K562 (cell line): ENCODE data around the gene SELENOW. TPM values are rescaled to one million over a fixed set of nuclear protein-coding genes. Genes with fewer than 3 reads are reported as not detected.

Experiments
- BRD4 ChIP-seq: fragments of 200-600 bp; sonication (generic); IDR thresholded peaks from 2 replicates; pipeline ENCODE4 v1.6.1; 2017; ENCODE audit warnings: inconsistent platforms
- NFXL1 ChIP-seq: fragments of 450-650 bp; formaldehyde crosslinking; IDR thresholded peaks from 2 replicates; pipeline ENCODE4 v1.4.0; 2021; ENCODE audit warnings: mild to moderate bottlenecking
- SRF ChIP-seq, 2 experiments: fragments of 250-450, 450-650 bp in 1 of 2; sonication (Bioruptor Pico) in 1 of 2; sonication (generic) in 1 of 2; formaldehyde crosslinking; IDR thresholded peaks; 2 replicates each; pipeline versions ENCODE4 v1.5.0 to v1.5.1; 2020 to 2022; ENCODE audit warnings: mild to moderate bottlenecking in 1 of 2, missing genetic modification reagents in 1 of 2
- XRCC3 ChIP-seq: fragments of 450-650 bp; IDR thresholded peaks from 2 replicates; pipeline ENCODE4 v1.6.1; 2017; ENCODE audit warnings: mild to moderate bottlenecking, moderate library complexity
- ZNF311 ChIP-seq: fragments of 250-450 bp; sonication (Bioruptor Pico); IDR thresholded peaks from 2 replicates; pipeline ENCODE4 v1.4.0; 2020; ENCODE audit warnings: mild to moderate bottlenecking, moderate library complexity
- ZNF512 ChIP-seq: IDR thresholded peaks from 2 replicates; pipeline ENCODE4 v1.6.1; 2016; ENCODE audit warnings: missing genetic modification characterization, missing compliant biosample characterization
- ZNF592 ChIP-seq: fragments of 450-650 bp; IDR thresholded peaks from 2 replicates; pipeline ENCODE4 v1.6.1; 2017; ENCODE audit warnings: antibody characterized with exemption, mild to moderate bottlenecking
- polyA plus RNA-seq, 8 experiments: library from polyadenylated mRNA; depleted of rRNA in 4 of 8; stranded (reverse) in 5 of 8; unstranded in 3 of 8; fragments of >200 nt; fragmentation: Nextera tagmentation in 2 of 8; fragmentation: Illumina TruSeq in 1 of 8; extraction: Ambion mirVana in 2 of 8; extraction: Trizol in 1 of 8; gene quantifications; 2 replicates each; pipeline versions ENCODE4 v1.2.1 to v1.2.3, GENCODE V29; 2011 to 2014; ENCODE audit warnings: inconsistent platforms in 1 of 8, missing spikeins in 1 of 8
- total RNA-seq, 7 experiments: library from RNA; depleted of rRNA in 6 of 7; stranded (reverse); fragments of >200 nt in 6 of 7; fragmentation: Illumina TruSeq in 2 of 7; extraction: Trizol in 2 of 7; gene quantifications; 2 replicates each; pipeline versions ENCODE4 v1.2.1 to v1.2.3, GENCODE V29; 2011 to 2021; ENCODE audit warnings: low replicate concordance in 1 of 7

The SELENOW gene
- total and polyA plus RNA-seq, 9 of the 15 experiments (the other 6 are each of a cell fraction or from before 2014, with no cell fraction given): 91.9 to 279 (median 156) TPM

- peak; percentile 57 for TF ChIP-seq ZNF592
- TF ChIP-seq NFXL1 (CRISPR knock-in tag): no peak
- no peak for TF ChIP-seq ZNF512 (tag)
- no peak for TF ChIP-seq SRF (CRISPR knock-in tag; IDR thresholded peaks at IDR 0.05)
- TF ChIP-seq ZNF311: 0 out of 2 replicates have a peak, but pooled peaks have one; percentile 39
- TF ChIP-seq XRCC3: no peak
- 0 out of 2 replicates have a peak, but pooled peaks have one; percentile 32 for TF ChIP-seq BRD4
- TF ChIP-seq, all 486 proteins: peak for 8
Measured at GRCh38 chr19:47730521-47730889, 48.0 kb upstream of the SELENOW start (continued).
